PFSK-1 (cell line): ENCODE measurements around the gene NFS1.

ENCODE experiments used
- FOXP2 ChIP-seq: optimal IDR thresholded peaks from 2 replicates; pipeline ENCODE3; 2011; ENCODE audit warnings: borderline replicate concordance, control low read depth, inconsistent platforms; ENCODE audit not compliant: insufficient read depth; ENCODE audit errors: extremely low read length, extremely low read depth
- POLR2AphosphoS5 ChIP-seq: IDR thresholded peaks from 2 replicates; pipeline ENCODE4 v1.6.1; 2012; ENCODE audit warnings: low read depth, mild to moderate bottlenecking, control low read depth, low read length, moderate library complexity
- REST ChIP-seq, 2 experiments: IDR thresholded peaks; 2 replicates each; pipeline versions ENCODE4 v1.6.1 to v1.8.0; 2011 to 2012; ENCODE audit warnings: low read depth in 2 of 2, low read length in 2 of 2, control low read depth in 1 of 2, inconsistent platforms in 1 of 2, mild to moderate bottlenecking in 1 of 2, moderate library complexity in 1 of 2; ENCODE audit not compliant: insufficient read depth in 1 of 2
- SIN3A ChIP-seq: IDR thresholded peaks from 2 replicates; pipeline ENCODE4 v1.6.1; 2012; ENCODE audit warnings: mild to moderate bottlenecking, low read length, moderate library complexity, borderline replicate concordance; ENCODE audit not compliant: insufficient read depth
- TAF1 ChIP-seq: IDR thresholded peaks from 2 replicates; pipeline ENCODE4 v1.6.1; 2012; ENCODE audit warnings: low read length, control low read depth, borderline replicate concordance; ENCODE audit not compliant: insufficient read depth

NFS1 gene

GRCh38 chr20:35697696-35698297 is 1.4 kb downstream of the NFS1 start:
- no peak for TF ChIP-seq POLR2AphosphoS5
- no peak for TF ChIP-seq TAF1
- no peak for TF ChIP-seq SIN3A
- TF ChIP-seq FOXP2 = no peak
- no peak for TF ChIP-seq REST (IDR thresholded peaks at IDR 0.05; ENCODE audit: insufficient read depth in 1 of 2, low read depth in 2 of 2, low read length in 2 of 2)

GRCh38 chr20:35695978-35696377 is 3.2 kb downstream of the NFS1 start:
- TF ChIP-seq POLR2AphosphoS5 (no peak), TAF1 (no peak), SIN3A (no peak), FOXP2 (no peak), REST (IDR thresholded peaks at IDR 0.05; ENCODE audit: insufficient read depth in 1 of 2, low read depth in 2 of 2, low read length in 2 of 2) (no peak)

- TF ChIP-seq SIN3A (no peak), POLR2AphosphoS5 (no peak), FOXP2 (no peak), TAF1 (no peak), REST (IDR thresholded peaks at IDR 0.05; ENCODE audit: insufficient read depth in 1 of 2, low read depth in 2 of 2, low read length in 2 of 2) (no peak)
Measured at GRCh38 chr20:35695245-35695749, 3.9 kb downstream of the NFS1 start.

- no peak for TF ChIP-seq TAF1
- TF ChIP-seq SIN3A = no peak
- no peak for TF ChIP-seq REST (IDR thresholded peaks at IDR 0.05; ENCODE audit: insufficient read depth in 1 of 2, low read depth in 2 of 2, low read length in 2 of 2)
Measured at GRCh38 chr20:35690265-35690664, 8.9 kb downstream of the NFS1 start.

- TF ChIP-seq SIN3A (no peak), REST (IDR thresholded peaks at IDR 0.05; ENCODE audit: insufficient read depth in 1 of 2, low read depth in 2 of 2, low read length in 2 of 2) (no peak), FOXP2 (no peak), TAF1 (no peak), POLR2AphosphoS5 (no peak)
Measured at GRCh38 chr20:35681960-35682359, 17.2 kb downstream of the NFS1 start.
